GM19395 (cell line): Measurements from ENCODE around the gene CFHR2.

Experiments
- ATAC-seq: cut with Tn5 transposase; IDR thresholded peaks from one replicate; pipeline ENCODE4 v1.9.1; 2021; ENCODE audit warnings: mild to moderate bottlenecking, moderate library complexity; ENCODE audit not compliant: unreplicated experiment

CFHR2 gene

GRCh38 chr1:196997423-196997822, 53.9 kb downstream of the CFHR2 start:
- no peak for ATAC-seq

GRCh38 chr1:197001828-197002227, 58.3 kb downstream of the CFHR2 start:
- ATAC-seq, result no peak

- no peak for ATAC-seq
Measured at GRCh38 chr1:197003132-197003531, 59.6 kb downstream of the CFHR2 start.

GRCh38 chr1:197008861-197009260, 65.3 kb downstream of the CFHR2 start:
- ATAC-seq, result no peak
